H1 (cell line): ENCODE measurements around the gene C19orf67. TPM values are rescaled to one million over a fixed set of nuclear protein-coding genes. Genes with fewer than 3 reads are reported as not detected.

ENCODE experiments used
- CTCF ChIA-PET: fragments of 300-600 bp; sonication (Branson Sonifier 250); formaldehyde crosslinking; loops from one replicate; lab custom pipeline; 2021; ENCODE audit not compliant: partially characterized antibody; lab: Charles Lee
- POLR2A ChIA-PET: fragments of 300-600 bp; sonication (Branson Sonifier 250); formaldehyde crosslinking; loops from one replicate; lab custom pipeline; 2021; ENCODE audit warnings: inconsistent platforms; ENCODE audit not compliant: partially characterized antibody; lab: Charles Lee
- DNase-seq, 2 experiments: peaks; one replicate each; pipeline versions ENCODE4 v3.0.0 to v3.0.0-alpha.2; 2010 to 2022; ENCODE audit warnings: low spot score in 2 of 2, low read depth in 1 of 2, mixed read lengths in 1 of 2
- FAIRE-seq: peaks from 2 replicates; lab custom pipeline; 2011; peaks lifted over from hg19 to GRCh38; lab: Jason Lieb, UNC
- H2AFZ ChIP-seq: 2 replicates; pipeline ENCODE4 v1.8.1; 2012; ENCODE audit warnings: low read length, inconsistent platforms
- H2AK5ac ChIP-seq: 2 replicates; pipeline ENCODE4 v1.6.1; 2013; ENCODE audit warnings: low read depth, low read length
- H2BK120ac ChIP-seq: replicated peaks from 2 replicates; pipeline ENCODE3; 2013; ENCODE audit warnings: low read depth, low read length, inconsistent platforms
- H2BK12ac ChIP-seq: 2 replicates; pipeline ENCODE4 v1.6.1; 2013; ENCODE audit warnings: low read depth, low read length
- H2BK15ac ChIP-seq: 2 replicates; pipeline ENCODE4 v1.6.1; 2013; ENCODE audit warnings: low read length
- H2BK20ac ChIP-seq: 2 replicates; pipeline ENCODE4 v1.6.1; 2013; ENCODE audit warnings: low read length
- H2BK5ac ChIP-seq: 2 replicates; pipeline ENCODE4 v1.6.1; 2013; ENCODE audit warnings: low read depth, low read length
- H3K14ac ChIP-seq: 2 replicates; pipeline ENCODE4 v1.6.1; 2013; ENCODE audit warnings: inconsistent platforms; ENCODE audit not compliant: insufficient read length
- H3K18ac ChIP-seq: 2 replicates; pipeline ENCODE4 v1.6.1; 2013; ENCODE audit warnings: low read length; ENCODE audit errors: extremely low read depth
- H3K23ac ChIP-seq: 2 replicates; pipeline ENCODE4 v1.6.1; 2013; ENCODE audit warnings: inconsistent platforms; ENCODE audit not compliant: insufficient read length
- H3K23me2 ChIP-seq: 2 replicates; pipeline ENCODE4 v1.6.1; 2013; ENCODE audit warnings: low read depth, low read length
- H3K27ac ChIP-seq: 2 replicates; pipeline ENCODE4 v1.6.1; 2011; ENCODE audit warnings: low read depth, low read length, inconsistent platforms
- H3K27me3 ChIP-seq, 4 experiments: replicated peaks in 1 of 4; 1 replicate in 1 of 4; 2 replicates in 3 of 4; pipeline versions ENCODE4 v1.6.1 to v1.8.1; 2011 to 2013; ENCODE audit warnings: low read length in 3 of 4, mild to moderate bottlenecking in 3 of 4, inconsistent platforms in 2 of 4, mixed read lengths in 2 of 4, moderate library complexity in 1 of 4; ENCODE audit not compliant: control insufficient read depth in 3 of 4, insufficient read depth in 3 of 4; ENCODE audit errors: extremely low read depth in 1 of 4
- H3K36me3 ChIP-seq, 4 experiments: 2 replicates each; pipeline versions ENCODE4 v1.6.1 to v1.8.1; 2011 to 2013; ENCODE audit warnings: mild to moderate bottlenecking in 4 of 4, low read length in 3 of 4, moderate library complexity in 2 of 4, control low read depth in 1 of 4, inconsistent platforms in 1 of 4; ENCODE audit not compliant: insufficient read depth in 4 of 4, control insufficient read depth in 2 of 4
- H3K4ac ChIP-seq: replicated peaks from 2 replicates; pipeline ENCODE3; 2013; ENCODE audit warnings: low read length, low read depth, mixed read lengths, inconsistent platforms; ENCODE audit not compliant: insufficient read length
- H3K4me1 ChIP-seq, 4 experiments: replicated peaks in 1 of 4; 1 replicate in 1 of 4; 2 replicates in 3 of 4; pipeline versions ENCODE4 v1.6.1 to v1.8.1; 2011 to 2013; ENCODE audit warnings: low read length in 3 of 4, inconsistent platforms in 2 of 4, mixed read lengths in 1 of 4; ENCODE audit not compliant: insufficient read depth in 4 of 4, control insufficient read depth in 3 of 4
- H3K4me2 ChIP-seq, 2 experiments: 2 replicates each; pipeline versions ENCODE4 v1.6.1 to v1.8.1; 2011 to 2013; ENCODE audit warnings: low read depth in 2 of 2, low read length in 2 of 2, control low read depth in 1 of 2, inconsistent platforms in 1 of 2, mild to moderate bottlenecking in 1 of 2; ENCODE audit not compliant: insufficient read depth in 1 of 2
- H3K4me3 ChIP-seq, 4 experiments: fragments of 200-600, 300-600 bp in 1 of 4; sonication (generic), shearing (Covaris generic), sonication (Bioruptor Twin) in 1 of 4; 2 replicates each; pipeline versions ENCODE4 v1.5.1 to v1.8.1; 2011 to 2016; ENCODE audit warnings: low read length in 4 of 4, low read depth in 3 of 4, control low read depth in 2 of 4, inconsistent platforms in 2 of 4, mild to moderate bottlenecking in 2 of 4, mixed read lengths in 1 of 4, moderate library complexity in 1 of 4; ENCODE audit not compliant: insufficient read depth in 2 of 4; ENCODE audit errors: extremely low read depth in 1 of 4
- H3K56ac ChIP-seq: replicated peaks from 2 replicates; pipeline ENCODE3; 2013; ENCODE audit warnings: low read depth, mild to moderate bottlenecking, mixed read lengths, low read length, inconsistent platforms; ENCODE audit not compliant: insufficient read length
- H3K79me1 ChIP-seq: 2 replicates; pipeline ENCODE4 v1.6.1; 2013; ENCODE audit warnings: low read depth, low read length, control low read depth
- H3K79me2 ChIP-seq, 2 experiments: 2 replicates each; pipeline versions ENCODE4 v1.6.1 to v1.8.1; 2012 to 2013; ENCODE audit warnings: low read length in 2 of 2, mild to moderate bottlenecking in 2 of 2, inconsistent platforms in 1 of 2; ENCODE audit not compliant: insufficient read depth in 2 of 2, control insufficient read depth in 1 of 2
- H3K9ac ChIP-seq, 4 experiments: replicated peaks in 1 of 4; 1 replicate in 1 of 4; 2 replicates in 3 of 4; pipeline versions ENCODE4 v1.6.1 to v1.8.1; 2011 to 2013; ENCODE audit warnings: low read depth in 3 of 4, low read length in 3 of 4, control low read depth in 2 of 4, mild to moderate bottlenecking in 2 of 4, moderate library complexity in 2 of 4, inconsistent platforms in 1 of 4; ENCODE audit errors: extremely low read depth in 1 of 4
- H3K9me3 ChIP-seq, 2 experiments: 2 replicates each; pipeline versions ENCODE4 v1.6.1 to v1.8.1; 2012 to 2013; ENCODE audit warnings: mild to moderate bottlenecking in 2 of 2, moderate library complexity in 2 of 2, control low read depth in 1 of 2, inconsistent platforms in 1 of 2, low read depth in 1 of 2, low read length in 1 of 2, mixed read lengths in 1 of 2; ENCODE audit not compliant: insufficient read depth in 2 of 2
- H4K20me1 ChIP-seq, 2 experiments: replicated peaks in 1 of 2; 2 replicates each; pipeline versions ENCODE3 to v1.8.1; 2011 to 2013; ENCODE audit warnings: inconsistent platforms in 2 of 2, low read length in 2 of 2, mild to moderate bottlenecking in 1 of 2; ENCODE audit not compliant: insufficient read depth in 2 of 2, control insufficient read depth in 1 of 2
- H4K5ac ChIP-seq: 2 replicates; pipeline ENCODE4 v1.6.1; 2013; ENCODE audit warnings: low read length, low read depth, mixed read lengths, inconsistent platforms; ENCODE audit not compliant: insufficient read length
- H4K8ac ChIP-seq: 2 replicates; pipeline ENCODE4 v1.8.0; 2013; ENCODE audit warnings: mild to moderate bottlenecking, moderate library complexity, low read length, inconsistent platforms; ENCODE audit not compliant: insufficient read depth; ENCODE audit errors: extremely low read depth
- H4K91ac ChIP-seq: replicated peaks from 2 replicates; pipeline ENCODE3; 2013; ENCODE audit warnings: low read length, mixed read lengths, inconsistent platforms; ENCODE audit not compliant: insufficient read length
- FOSL1 ChIP-seq: IDR thresholded peaks from 2 replicates; pipeline ENCODE4 v1.6.1; 2011; ENCODE audit warnings: mild to moderate bottlenecking, low read depth, low read length, moderate library complexity; ENCODE audit not compliant: insufficient read depth
- WGBS, 2 experiments: shearing (Covaris generic) in 1 of 2; methylation state at CpG; one replicate each; pipeline versions ENCODE4 v1.1.6 to v1.1.7; 2013 to 2015; ENCODE audit warnings: low lambda C conversion rate in 2 of 2, mixed read lengths in 2 of 2, inconsistent platforms in 1 of 2, low coverage in 1 of 2, missing lambda C conversion rate in 1 of 2; ENCODE audit not compliant: insufficient replicate concordance in 2 of 2, insufficient coverage in 1 of 2, insufficient read length in 1 of 2; ENCODE audit errors: extremely low coverage in 1 of 2, missing lambda C conversion rate in 1 of 2; 5-methylcytosine and 5-hydroxymethylcytosine counted together
- polyA plus RNA-seq, 7 experiments: library from polyadenylated mRNA; depleted of rRNA in 3 of 7; stranded (reverse) in 5 of 7; unstranded in 2 of 7; fragments of >200 nt in 5 of 7; fragments of 200-250 nt in 2 of 7; gene quantifications; 1 replicate in 5 of 7; 2 replicates in 1 of 7; 4 replicates in 1 of 7; pipeline versions ENCODE4 v1.2.1 to v1.2.3, GENCODE V29; 2011 to 2013; ENCODE audit warnings: missing spikeins in 2 of 7, mixed read lengths in 2 of 7
- total RNA-seq: library from RNA; stranded (reverse); fragmentation: NEBNext Ultra II Directional; extraction: Animal tissue kit (Norgen Biotek cat#: 25700); gene quantifications from 2 replicates; pipeline ENCODE4 v1.2.1, GENCODE V29; 2021

Gene C19orf67
- total and polyA plus RNA-seq, 2 of the 8 experiments (the other 6 are each of a cell fraction or from before 2014, with no cell fraction given): 0.12 TPM; not detected in 1

GRCh38 chr19:14061081-14061749 is 24.4 kb downstream of the C19orf67 start:
- Histone ChIP-seq H3K18ac (peak overlapping the region; percentile 32; the same call in 1 of the 2 replicates), H4K91ac (no peak overlapping the region), H3K23me2 (peaks cover 12% of the 10 kb centered on the region; the same call in 1 of the 2 replicates), H2BK15ac (peak overlapping the region; percentile 97), H3K4me3 (no peak overlapping the region), H3K79me1 (no peaks in the 10 kb centered on the region), H2BK5ac (no peak overlapping the region), H3K4ac (no peak overlapping the region), H2BK12ac (0 out of 2 replicates have a peak overlapping the region, but pooled peaks have one; percentile 17), H3K27me3 (peaks cover 5 to 19% (median 14%) of the 10 kb centered on the region in 4 experiments), H2BK120ac (no peak overlapping the region), H3K14ac (no peak overlapping the region), H4K20me1 (peaks cover 0 to 2% of the 10 kb centered on the region in 2 experiments), H3K9me3 (no peaks in the 10 kb centered on the region), H3K27ac (no peak overlapping the region), H2BK20ac (peak overlapping the region; percentile 72; the same call in 1 of the 2 replicates), H4K5ac (no peak overlapping the region), H4K8ac (0 out of 2 replicates have a peak overlapping the region, but pooled peaks have one; percentile 72), H2AFZ (0 out of 2 replicates have a peak overlapping the region, but pooled peaks have one; percentile 70), H3K4me2 (no peak overlapping the region), H2AK5ac (no peak overlapping the region), H3K9ac (no peak overlapping the region), H3K4me1 (peaks cover 0 to 10% (median 3%) of the 10 kb centered on the region in 4 experiments; a peak in 4 of 7 replicates), H3K36me3 (no peaks in the 10 kb centered on the region), H3K23ac (no peak overlapping the region), H3K56ac (no peak overlapping the region), H3K79me2 (no peaks in the 10 kb centered on the region)
- no peak for TF ChIP-seq FOSL1
- WGBS, 2 experiments: 83% methylated on average over 8 of the region's 9 CpGs; no CpG with 5 or more reads in 1 of the 2 experiments
- CTCF ChIA-PET: interaction anchor here (0.9 to 7.3 kb wide), 10 partner anchors 10 to 419 kb away, joined by 3 to 103 read pairs (median 14); partner anchors contain the start of genes C19orf67 and MISP3
- no peak for FAIRE-seq
- no peak for DNase-seq
- POLR2A ChIA-PET: interaction anchor here (0.7 kb wide), 1 partner anchor 8 kb away, joined by 4 read pairs; no protein-coding TSS in a partner anchor
